Cardiac septum (tissue), 1 donor: ENCODE results near the gene IP6K3. TPM values are rescaled to one million over a fixed set of nuclear protein-coding genes. Genes with fewer than 3 reads are reported as not detected.
A peak's percentile ranks its signal among the peaks of the same experiment; 100 is the strongest.

ENCODE experiments used
- DNase-seq: peaks from one replicate; pipeline ENCODE4 v3.0.0-alpha.2; 2020; ENCODE audit warnings: low spot score
- intact Hi-C: fragments of 100-400 bp; cut with DNase I; formaldehyde crosslinking; loops from one replicate; pipeline ENCODE4 v1.14.0; 2022
- total RNA-seq: library from RNA; stranded (reverse); fragmentation: NEBNext Ultra II Directional; extraction: Animal tissue kit (Norgen Biotek cat#: 25700); gene quantifications from one replicate; pipeline ENCODE4 v1.2.1, GENCODE V29; 2021
- donor health status: DM: no; HTN: no; CAD: no.

The IP6K3 gene
- total RNA-seq, 1 donor from 2014 or later: 16.6 TPM

DNA sequence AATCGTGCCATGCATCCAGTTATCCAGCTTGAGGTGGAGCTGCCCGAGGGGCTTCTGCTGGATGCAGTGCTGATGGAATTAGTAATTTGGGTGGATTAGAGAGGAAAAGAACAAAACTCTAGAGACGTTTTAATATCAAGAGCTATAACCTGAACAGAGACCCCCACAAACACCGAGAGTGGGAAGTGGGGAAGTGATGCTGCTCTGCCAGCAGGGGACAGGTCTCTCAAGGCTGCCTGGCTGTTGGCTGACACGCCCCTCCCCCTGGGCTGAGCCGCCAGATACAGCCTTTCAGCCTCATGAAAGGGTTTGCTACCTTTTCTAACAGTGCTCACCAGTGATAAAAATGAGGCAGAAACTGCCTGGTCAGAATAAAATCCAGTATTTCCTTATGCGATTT lies 32.6 kb upstream of the IP6K3 start:
- DNase-seq: no peak
- intact Hi-C loops: loop anchor here (10.0 kb wide), 1 partner anchor 276 kb away; no protein-coding TSS in a partner anchor

DNA sequence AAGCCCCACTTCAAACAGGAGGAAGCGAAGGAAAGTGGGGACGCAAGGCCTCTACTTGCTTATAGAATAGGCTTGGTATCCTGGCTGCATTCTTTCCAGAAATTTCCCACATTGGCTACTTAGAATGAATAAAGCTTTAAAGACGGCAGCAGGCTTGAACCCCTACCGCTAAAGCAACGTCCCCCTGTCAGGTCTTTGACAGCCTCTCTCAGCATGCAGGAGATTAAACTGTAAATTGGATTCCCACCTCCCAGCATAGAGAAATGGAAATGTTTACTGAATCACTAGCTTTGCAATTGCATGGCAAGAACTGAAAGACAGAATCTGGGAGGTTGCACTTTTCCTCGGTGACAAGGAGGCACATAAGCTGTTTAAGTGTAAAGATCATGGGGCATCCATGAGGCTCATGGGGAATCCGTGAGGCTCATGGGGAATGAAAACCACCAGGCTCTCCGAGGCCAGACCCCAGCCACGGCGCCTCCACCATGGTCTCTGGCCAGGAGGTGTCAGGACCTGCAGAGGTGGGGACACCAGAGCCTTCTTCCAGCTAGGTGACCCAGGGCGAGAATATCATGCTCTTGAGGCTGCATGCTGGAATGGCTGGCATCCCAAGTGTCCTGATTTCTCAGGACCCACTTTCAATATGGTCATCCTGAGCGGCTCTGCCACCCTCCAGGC lies 31.9 kb upstream of the IP6K3 start:
- no peak for DNase-seq
- intact Hi-C loops: loop anchor here (10.0 kb wide), 1 partner anchor 276 kb away; no protein-coding TSS in a partner anchor

DNA sequence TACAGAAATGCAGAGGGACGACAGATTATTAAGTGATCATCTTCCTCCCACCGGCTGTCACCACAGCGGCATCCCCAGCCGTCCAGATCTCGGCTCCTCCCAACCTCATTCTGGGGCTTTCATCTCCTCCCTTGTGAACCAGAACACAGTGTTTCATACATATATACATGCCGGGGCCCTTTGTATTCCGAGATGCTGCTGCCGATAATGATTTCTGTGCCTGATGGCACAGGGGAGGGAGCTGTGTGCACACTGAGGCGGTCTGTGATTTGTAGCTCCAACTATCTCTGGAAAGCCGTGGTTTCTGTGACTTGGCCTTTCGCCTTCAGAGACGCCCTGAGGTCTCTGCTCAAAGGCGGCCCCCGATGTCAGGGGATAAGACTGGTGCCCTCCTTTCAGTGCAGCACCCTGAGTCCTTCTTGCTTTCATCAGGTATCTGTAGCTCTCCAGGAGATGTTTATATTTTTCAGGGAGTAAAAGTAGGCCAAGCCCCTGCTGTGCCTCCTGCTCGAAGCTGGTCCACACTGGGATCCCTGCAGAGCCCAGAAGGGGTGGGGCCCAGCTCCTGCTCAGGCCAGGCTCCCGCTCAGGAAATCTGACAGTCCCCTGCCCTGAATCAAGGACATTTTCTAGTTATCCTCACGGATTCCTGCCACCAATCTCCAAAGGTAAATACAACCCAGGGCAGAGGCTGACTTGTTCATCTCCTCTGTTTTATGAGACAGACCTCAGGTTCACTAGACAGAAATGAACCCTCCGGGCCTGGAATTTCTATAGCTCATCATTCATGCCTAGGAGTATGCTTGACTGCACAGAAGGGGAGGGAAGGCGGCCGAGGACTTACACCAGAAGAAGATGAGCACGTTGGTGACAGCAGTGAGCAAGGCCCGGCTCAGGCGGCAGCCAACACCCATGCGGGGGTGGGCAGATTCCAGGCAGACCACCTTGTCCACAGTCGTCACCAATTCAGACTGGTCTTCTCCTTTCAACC lies 31.0 kb upstream of the IP6K3 start:
- DNase-seq: no peak
- intact Hi-C loops: loop anchor here (10.0 kb wide), 1 partner anchor 277 kb away; no protein-coding TSS in a partner anchor

DNA sequence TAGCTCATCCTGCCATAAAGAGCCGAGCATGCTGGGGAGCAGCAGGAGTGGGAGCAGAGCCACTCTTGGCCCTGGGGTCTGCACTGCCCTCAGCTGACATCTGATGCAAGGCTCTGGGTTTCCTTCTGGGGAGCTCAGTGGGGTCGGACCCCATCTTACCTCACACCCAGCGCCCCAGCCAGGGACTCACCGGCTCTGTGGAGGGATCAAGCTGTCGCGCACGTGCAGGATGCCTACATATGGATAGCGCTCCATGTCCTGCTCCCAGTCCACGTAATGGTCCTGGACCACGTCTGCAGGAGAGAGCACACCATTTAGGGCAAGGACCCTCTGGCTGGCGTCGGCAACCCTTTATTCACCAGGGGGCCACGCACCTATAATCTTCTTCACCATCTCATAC lies 30.1 kb upstream of the IP6K3 start:
- no peak for DNase-seq

DNA sequence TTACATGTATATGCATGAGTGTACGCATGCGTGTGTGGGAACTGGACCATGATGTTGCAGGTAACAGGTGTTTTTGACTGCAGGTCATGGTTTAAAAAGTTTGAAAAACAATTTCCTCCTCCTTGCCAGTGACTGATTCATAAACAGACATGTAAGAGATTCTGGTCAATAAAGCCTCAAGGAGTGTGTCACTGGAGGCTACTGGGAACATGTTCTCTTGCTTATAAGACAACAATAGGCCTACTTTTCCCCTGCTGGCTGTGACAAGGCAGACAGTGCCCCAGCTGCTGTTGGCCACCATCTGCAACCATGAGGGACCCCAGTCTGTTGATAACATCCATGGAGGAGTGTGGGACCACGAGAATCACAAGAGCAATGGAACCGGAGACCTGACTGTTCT lies 29.5 kb upstream of the IP6K3 start:
- intact Hi-C loops: loop anchor here (10.0 kb wide), 1 partner anchor 279 kb away; no protein-coding TSS in a partner anchor
- no peak for DNase-seq

More for the DNA sequence above, 30.1 kb upstream of the IP6K3 start:
- intact Hi-C loops: loop anchor here (10.0 kb wide), 1 partner anchor 278 kb away; no protein-coding TSS in a partner anchor

DNA sequence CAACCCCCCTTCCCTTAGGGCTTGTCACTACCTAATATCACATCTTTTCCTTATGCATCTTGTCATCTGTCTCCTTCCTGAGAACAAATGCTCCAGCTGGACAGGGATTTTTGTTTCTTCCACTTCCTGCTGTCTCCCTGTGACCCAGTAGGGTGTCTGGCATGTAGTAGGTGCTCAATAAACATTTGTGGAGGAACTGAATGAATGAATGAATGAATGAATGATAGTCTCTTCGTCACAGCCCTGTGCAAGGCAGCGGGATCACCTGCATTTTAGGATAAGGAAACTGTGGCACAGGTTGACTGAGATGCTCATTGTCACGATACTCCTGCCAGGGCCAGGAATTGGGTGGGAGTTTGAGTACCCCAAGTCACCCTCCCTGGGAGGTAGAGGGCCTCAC lies 28.1 kb upstream of the IP6K3 start:
- no peak for DNase-seq
- intact Hi-C loops: loop anchor here (10.0 kb wide), 1 partner anchor 280 kb away; no protein-coding TSS in a partner anchor

DNA sequence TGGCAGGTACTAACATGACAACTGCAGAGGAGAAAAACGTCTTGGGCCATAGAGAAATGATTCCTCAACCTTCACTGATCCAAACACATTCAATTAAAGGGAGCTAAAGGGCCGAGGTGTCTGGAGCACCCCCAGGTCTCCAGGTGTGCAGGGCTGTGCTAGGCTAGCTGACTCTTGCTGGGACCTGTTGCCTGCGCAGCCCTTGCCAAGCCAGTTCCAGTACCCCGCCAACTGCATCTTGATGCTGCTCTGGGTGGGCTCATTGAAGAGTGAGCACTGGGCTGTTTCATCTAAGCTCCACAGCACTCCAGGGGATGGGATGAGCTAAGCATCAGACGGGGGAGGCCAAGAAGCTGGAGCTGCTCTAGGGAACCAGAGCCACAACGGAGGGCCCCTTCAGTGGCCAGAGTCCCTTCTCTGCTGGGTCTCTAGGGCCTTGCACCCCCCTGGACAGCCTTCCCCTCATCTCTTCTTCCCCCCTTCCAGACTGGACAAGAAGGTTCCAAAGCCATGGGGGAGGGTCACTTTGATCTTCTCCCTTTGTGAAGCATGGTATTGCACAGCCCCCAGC lies 26.3 kb upstream of the IP6K3 start:
- intact Hi-C loops: loop anchor here (2.0 to 10.0 kb wide), 2 partner anchors 282 to 382 kb away; no protein-coding TSS in a partner anchor
- no peak for DNase-seq

DNA sequence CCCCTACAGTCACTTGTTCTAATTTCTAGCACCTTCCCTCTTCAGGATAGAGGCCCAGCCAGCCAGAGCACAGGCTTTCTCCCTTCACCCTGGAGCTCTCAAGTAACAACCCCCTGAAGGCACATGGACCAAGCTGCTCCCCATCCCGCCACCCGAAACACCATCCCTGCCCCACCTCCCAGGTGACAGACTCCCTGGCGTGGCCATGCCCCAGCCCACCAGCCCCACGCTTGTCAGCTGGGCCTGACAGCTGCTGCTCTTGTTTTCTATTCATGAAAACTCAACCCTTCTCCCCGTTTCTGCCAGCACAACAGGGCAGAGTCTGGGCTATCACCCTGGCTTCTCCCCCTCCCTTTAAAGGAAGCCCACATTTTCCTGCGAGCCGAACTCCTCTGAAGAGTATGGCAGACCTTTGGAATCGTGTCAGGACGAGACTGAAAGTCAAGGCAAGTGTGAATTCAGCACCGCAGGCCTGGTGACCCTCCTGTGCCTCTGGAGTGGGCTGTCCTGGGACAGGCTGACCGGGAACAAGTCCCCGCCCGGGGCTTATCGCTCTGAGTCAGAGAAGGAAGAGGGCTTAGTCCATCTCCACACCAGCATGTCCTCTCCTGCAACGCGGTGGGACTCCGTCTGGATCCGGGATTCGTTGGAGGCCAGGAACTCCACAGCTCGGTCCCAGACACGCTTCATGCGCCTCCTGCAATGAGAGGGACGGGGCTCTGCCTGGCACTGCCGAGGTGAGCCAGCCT lies 25.6 kb upstream of the IP6K3 start:
- DNase-seq: no peak
- intact Hi-C loops: loop anchor here (2.0 to 10.0 kb wide), 2 partner anchors 283 to 383 kb away; no protein-coding TSS in a partner anchor

DNA sequence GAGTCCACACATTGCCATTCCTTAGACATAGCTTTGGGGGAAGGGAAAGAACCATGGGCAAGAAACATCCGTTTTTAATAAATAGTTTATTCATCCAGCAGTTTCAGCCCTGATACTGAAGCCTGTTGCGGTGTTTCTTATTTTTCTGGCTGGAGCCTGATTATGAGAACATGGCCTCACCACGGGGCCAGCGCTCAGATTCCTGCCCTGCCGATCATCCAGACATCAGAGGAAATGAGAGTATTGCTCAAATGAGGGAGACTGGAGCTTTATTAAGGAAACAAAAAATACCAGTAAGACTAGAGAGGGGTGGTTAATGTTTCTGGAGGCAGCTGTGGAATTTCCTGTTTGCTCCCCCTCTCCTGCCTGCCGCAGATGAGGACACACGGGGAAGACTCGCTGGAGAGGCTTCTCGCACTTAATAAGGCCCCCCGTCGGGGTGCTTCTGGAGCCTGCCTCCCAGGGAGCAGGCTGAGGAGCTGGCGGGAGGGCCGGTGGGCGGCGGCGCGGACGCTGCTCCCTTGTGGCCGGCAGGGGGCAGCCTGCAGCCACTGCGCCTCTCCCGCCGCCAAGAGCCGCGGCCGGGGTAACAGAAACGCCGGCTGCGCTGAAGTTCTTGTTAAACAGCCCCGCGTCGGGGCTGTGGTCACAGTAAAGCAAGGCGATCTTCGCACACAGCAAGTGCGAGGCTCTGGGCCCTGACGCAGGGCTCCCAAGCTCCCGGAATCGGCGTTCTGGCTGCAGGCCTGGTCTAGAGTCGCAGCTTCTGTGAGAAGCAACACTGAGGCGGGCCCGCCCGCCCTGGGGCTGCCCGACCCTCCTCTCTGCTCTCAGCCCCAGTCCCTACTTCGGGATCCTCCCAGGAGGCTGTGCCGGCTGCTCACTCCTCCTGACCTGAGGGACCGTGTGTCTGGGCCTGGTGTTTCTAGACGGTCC lies 24.7 kb upstream of the IP6K3 start:
- DNase-seq: peak; percentile 82
- intact Hi-C loops: loop anchor here (2.0 to 10.0 kb wide), 3 partner anchors 257 to 383 kb away; no protein-coding TSS in a partner anchor

DNA sequence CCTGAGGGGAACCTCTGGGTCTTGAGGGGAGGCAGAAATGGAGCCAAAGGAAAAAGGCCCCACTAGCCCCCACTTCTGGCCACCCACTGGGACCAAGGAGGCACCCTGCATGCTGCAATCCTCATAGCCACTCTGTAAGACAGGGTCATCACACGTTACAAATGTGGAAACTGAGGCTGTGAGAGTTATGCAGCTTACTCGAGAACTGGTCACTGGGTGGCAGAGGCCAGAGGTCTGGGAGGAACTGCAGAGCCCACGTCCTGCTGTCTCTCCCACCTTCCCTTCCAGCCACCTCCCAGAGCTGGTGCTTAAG lies 24.1 kb upstream of the IP6K3 start:
- intact Hi-C loops: loop anchor here (2.0 to 10.0 kb wide), 2 partner anchors 258 to 284 kb away; no protein-coding TSS in a partner anchor
- no peak for DNase-seq

DNA sequence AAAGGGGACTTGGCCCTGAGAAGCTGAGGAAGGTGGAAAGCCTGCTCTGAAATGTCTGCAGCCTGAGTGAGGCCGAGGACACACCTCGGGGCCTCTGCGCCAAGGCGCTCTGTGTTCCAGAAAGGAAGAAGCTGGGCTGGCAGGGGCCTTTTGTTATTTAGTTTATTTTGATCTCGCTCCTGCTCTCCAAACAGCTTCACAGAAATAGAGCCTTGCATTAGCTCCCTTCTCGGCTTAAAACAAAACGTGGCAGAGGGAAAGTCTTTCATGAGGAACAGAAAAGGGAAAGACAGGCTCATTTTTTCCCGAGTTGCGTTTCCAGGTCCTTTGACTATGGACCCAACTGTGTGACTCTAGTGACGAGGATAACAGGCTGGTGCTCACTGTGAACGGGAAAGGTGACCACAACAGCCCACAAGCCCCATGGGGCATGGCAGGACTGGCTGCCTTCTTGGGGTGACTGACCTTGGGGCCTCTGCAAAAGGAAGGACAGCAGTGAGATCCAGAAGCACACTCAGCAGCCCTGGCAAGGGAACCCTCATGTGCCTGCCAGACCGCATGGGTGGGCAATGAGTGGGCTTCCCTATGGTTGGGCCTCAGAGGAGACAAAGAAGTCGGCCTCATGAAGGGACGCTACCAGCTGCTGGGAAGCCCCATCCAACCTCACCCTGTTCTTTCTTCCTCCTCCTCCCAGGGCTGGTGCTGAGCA lies 23.6 kb upstream of the IP6K3 start:
- intact Hi-C loops: loop anchor here (2.0 to 10.0 kb wide), 2 partner anchors 259 to 285 kb away; no protein-coding TSS in a partner anchor
- no peak for DNase-seq

DNA sequence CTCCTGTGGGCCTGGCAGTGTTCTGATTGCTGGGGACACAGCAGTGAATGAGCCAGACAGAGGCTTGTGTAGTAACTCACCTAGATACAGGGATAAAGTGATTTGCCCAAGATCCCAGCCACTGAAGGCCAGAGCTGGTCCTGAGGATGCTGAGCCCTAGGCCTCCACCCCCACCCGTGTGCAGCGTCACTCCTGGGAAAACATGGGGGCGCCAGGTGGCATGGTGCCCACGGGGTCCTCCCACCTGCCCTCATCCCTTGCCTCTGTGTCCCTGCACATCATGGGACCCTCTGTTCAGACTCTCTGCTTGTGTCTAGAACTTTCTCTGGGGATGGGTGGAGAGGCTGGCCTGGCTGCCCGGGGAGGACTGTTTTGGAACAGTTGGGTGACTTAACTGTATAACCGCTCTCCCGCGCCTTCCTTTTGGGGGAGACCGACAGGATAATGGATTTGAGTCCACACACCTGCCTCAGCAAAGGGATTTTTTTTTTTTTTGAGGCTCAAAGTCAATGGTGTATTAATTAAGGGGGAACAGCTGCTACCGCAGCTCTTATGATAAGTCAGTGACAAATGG lies 22.6 kb upstream of the IP6K3 start:
- intact Hi-C loops: no loop called here

DNA sequence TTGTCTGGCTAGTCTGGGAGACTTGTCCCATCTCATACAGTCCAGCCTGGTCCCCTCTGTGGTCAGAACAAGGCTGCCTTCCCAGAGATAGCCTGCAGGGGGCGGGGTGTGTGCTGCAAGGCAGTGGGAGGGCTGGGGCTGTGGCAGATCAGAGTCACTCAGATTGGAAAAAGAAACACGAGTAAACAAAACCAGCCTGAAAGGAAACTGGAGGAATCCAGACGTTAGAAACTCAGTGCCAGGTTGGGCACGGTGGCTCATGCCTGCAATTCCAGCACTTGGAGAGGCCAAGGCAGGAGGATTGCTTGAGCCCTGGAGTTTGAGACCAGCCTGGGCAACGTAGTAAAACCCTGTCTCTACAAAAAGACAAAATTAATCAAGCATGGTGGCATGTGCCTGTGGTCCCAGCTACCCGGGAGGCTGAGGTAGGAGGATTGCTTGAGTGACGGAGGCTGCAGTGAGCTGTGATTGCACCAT lies 22.0 kb upstream of the IP6K3 start:
- intact Hi-C loops: no loop called here
- DNase-seq: peak; percentile 90

More for the DNA sequence above, 22.6 kb upstream of the IP6K3 start:
- no peak for DNase-seq

DNA sequence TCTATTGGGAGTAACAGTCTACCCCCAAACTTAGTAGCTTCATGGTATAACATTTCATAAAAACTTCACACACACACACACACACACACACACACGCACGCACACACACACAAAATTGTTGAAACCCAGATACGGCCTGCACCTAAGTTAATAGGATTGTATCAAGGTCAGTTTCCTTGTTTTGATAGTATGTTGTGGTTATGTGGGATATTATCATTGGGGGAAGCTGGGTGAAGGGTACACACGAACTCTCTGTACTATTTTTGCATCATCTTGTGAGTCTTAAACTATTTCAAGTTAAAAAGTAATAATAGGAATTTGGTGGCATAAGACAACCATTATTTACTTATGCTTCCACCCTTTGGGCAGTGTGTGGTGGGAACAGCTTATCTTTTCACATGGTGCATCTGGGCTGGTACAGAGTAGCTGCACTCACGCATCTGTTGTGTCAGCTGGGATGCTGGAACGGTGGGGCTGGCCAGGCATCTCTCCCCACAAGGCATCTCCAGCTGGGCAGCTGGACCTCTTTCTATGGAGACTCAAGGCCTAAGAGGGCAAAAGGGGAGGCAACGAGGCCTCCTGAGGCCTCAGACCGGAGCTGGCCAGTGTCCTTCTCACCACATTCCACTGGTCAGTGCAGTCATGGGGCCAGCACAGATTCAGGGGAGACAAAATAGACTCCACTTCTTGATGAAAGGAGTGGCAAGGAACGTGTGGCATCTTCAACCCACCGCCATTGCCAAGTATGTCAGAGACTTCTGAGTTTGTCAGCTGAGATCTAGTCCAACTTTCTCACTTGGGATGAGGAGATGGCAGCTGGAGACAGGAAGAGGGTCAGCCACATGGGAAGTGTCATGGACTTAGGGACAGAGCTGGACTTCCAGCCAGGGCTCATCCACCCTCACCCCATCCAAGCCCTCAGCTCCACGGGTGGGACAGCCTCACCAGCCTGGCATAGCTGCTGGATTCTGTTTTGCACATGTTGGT lies 20.5 kb upstream of the IP6K3 start:
- intact Hi-C loops: no loop called here
- DNase-seq: no peak

DNA sequence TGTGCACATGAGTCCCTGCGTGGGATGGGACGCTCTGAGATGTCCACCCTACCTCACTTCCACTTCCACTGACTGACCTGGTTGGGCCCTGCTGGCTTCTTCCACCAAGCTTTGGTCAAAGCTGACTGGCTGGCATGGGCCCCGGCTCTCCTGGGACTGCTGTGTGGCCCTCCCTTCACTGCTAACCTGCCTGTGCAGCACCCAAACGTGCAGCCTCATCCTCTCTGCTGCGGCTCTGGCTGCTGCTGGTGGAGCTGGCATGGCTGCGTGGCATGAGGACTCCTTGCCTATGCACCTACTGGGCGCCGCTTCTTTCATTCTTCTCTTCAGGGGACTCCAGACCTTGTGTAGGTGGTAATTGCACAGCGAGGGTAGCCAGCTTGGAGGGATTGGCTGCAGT lies 18.7 kb upstream of the IP6K3 start:
- no peak for DNase-seq
- intact Hi-C loops: no loop called here

DNA sequence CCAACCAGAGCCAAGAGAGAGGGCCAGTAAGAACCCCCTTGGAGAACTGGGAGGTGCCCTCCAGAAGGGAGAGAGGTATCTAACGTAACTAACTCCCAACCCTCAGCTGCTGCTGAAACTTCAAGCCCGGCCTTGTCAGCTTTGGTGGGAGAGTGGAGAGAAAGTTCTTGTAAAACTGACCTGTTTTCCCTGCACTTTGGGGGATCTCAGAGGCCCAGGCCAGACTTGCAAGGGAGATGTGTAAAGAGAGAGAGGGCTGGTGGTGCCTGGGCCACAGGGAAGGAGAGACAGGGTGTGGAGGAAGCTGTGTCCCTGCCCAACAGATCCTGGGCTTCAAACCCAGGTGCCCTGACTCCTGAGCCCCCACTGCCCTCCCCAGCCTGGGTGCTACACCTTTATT lies 17.3 kb upstream of the IP6K3 start:
- no peak for DNase-seq
- intact Hi-C loops: no loop called here
